HepG2 (cell line): ENCODE data around the gene SAMM50. TPM values are rescaled to one million over a fixed set of nuclear protein-coding genes. Genes with fewer than 3 reads are reported as not detected.

ENCODE experiments used
- ASH2L ChIP-seq: fragments of 300-600, 200-600 bp; sonication (generic); IDR thresholded peaks from 2 replicates; pipeline ENCODE4 v1.7.0; 2017; ENCODE audit warnings: low read depth, mild to moderate bottlenecking, moderate library complexity, mixed read lengths, low read length; ENCODE audit not compliant: insufficient read length
- ATM ChIP-seq: fragments of 450-650 bp; IDR thresholded peaks from 2 replicates; pipeline ENCODE4 v1.7.1; 2017; ENCODE audit warnings: mild to moderate bottlenecking, borderline replicate concordance
- FOXC1 ChIP-seq: sonication (generic); formaldehyde crosslinking; IDR thresholded peaks from 2 replicates; pipeline ENCODE4 v1.8.0; 2022; ENCODE audit warnings: mild to moderate bottlenecking, missing genetic modification reagents, borderline replicate concordance
- KAT2B ChIP-seq: fragments of 150-350 bp; IDR thresholded peaks from 2 replicates; pipeline ENCODE4 v1.6.1; 2014; ENCODE audit warnings: low read depth, low read length, borderline replicate concordance
- NFYB ChIP-seq: sonication (generic); formaldehyde crosslinking; IDR thresholded peaks from 2 replicates; pipeline ENCODE4 v1.4.0; 2020; ENCODE audit warnings: missing genetic modification reagents
- ONECUT2 ChIP-seq: sonication (generic); formaldehyde crosslinking; IDR thresholded peaks from 2 replicates; pipeline ENCODE4 v1.4.0; 2020; ENCODE audit warnings: missing genetic modification reagents
- POLR2A ChIP-seq, 2 experiments: IDR thresholded peaks; 2 replicates each; pipeline ENCODE4 v1.6.1; 2011; ENCODE audit warnings: low read depth in 2 of 2, low read length in 2 of 2, mild to moderate bottlenecking in 1 of 2, moderate library complexity in 1 of 2; ENCODE audit not compliant: insufficient read depth in 1 of 2
- RORA ChIP-seq: sonication (generic); formaldehyde crosslinking; IDR thresholded peaks from 2 replicates; pipeline ENCODE4 v1.5.0; 2020; ENCODE audit warnings: mild to moderate bottlenecking, missing genetic modification reagents, moderate library complexity
- SATB2 ChIP-seq: sonication (generic); formaldehyde crosslinking; IDR thresholded peaks from 2 replicates; pipeline ENCODE4 v1.5.0; 2020; ENCODE audit warnings: missing genetic modification reagents
- U2AF1 ChIP-seq: fragments of 200-400 bp; formaldehyde crosslinking; optimal IDR thresholded peaks from 2 replicates; pipeline ENCODE3; 2017; ENCODE audit warnings: mild to moderate bottlenecking, low read depth, low read length
- ZBTB21 ChIP-seq: sonication (generic); formaldehyde crosslinking; IDR thresholded peaks from 2 replicates; pipeline ENCODE4 v1.4.0; 2020; ENCODE audit warnings: missing genetic modification reagents
- ZMYM2 ChIP-seq: sonication (generic); formaldehyde crosslinking; IDR thresholded peaks from 2 replicates; pipeline ENCODE4 v1.8.0; 2022; ENCODE audit warnings: mild to moderate bottlenecking, missing genetic modification reagents
- ZNF292 ChIP-seq: sonication (generic); formaldehyde crosslinking; IDR thresholded peaks from 2 replicates; pipeline ENCODE4 v1.8.1; 2022; ENCODE audit warnings: mild to moderate bottlenecking, low read depth, missing genetic modification reagents, borderline replicate concordance
- ZNF333 ChIP-seq: sonication (generic); formaldehyde crosslinking; IDR thresholded peaks from 2 replicates; pipeline ENCODE4 v1.4.0; 2020; ENCODE audit warnings: mild to moderate bottlenecking, missing genetic modification reagents, borderline replicate concordance
- ZNF496 ChIP-seq: sonication (generic); formaldehyde crosslinking; IDR thresholded peaks from 2 replicates; pipeline ENCODE4 v1.8.1; 2023; ENCODE audit warnings: mild to moderate bottlenecking, moderate library complexity, missing genetic modification reagents; ENCODE audit not compliant: insufficient replicate concordance
- ZNF616 ChIP-seq: sonication (generic); formaldehyde crosslinking; IDR thresholded peaks from 2 replicates; pipeline ENCODE4 v1.5.0; 2020; ENCODE audit warnings: low read depth, mild to moderate bottlenecking, missing genetic modification reagents
- ZNF777 ChIP-seq: sonication (generic); formaldehyde crosslinking; IDR thresholded peaks from 2 replicates; pipeline ENCODE4 v1.4.0; 2020; ENCODE audit warnings: missing genetic modification reagents
- ZSCAN22 ChIP-seq: sonication (generic); formaldehyde crosslinking; IDR thresholded peaks from 2 replicates; pipeline ENCODE4 v1.4.0; 2020; ENCODE audit warnings: mild to moderate bottlenecking, missing genetic modification reagents
- polyA plus RNA-seq, 8 experiments: library from polyadenylated mRNA; depleted of rRNA in 3 of 8; stranded (reverse) in 7 of 8; unstranded in 1 of 8; fragments of >200 nt; fragmentation: Illumina TruSeq in 4 of 8; extraction: Trizol in 4 of 8; gene quantifications; 2 replicates each; pipeline versions ENCODE4 v1.2.1 to v1.2.3, GENCODE V29; 2011 to 2016; ENCODE audit warnings: low read depth in 4 of 8, missing spikeins in 1 of 8, mixed read lengths in 1 of 8; ENCODE audit not compliant: insufficient read depth in 1 of 8
- total RNA-seq, 5 experiments: library from RNA; depleted of rRNA; stranded (reverse); fragments of >200 nt; fragmentation: Illumina TruSeq; extraction: Trizol; gene quantifications; 2 replicates each; pipeline ENCODE4 v1.2.3, GENCODE V29; 2016; ENCODE audit warnings: low read depth in 1 of 5
- TF ChIP-seq, protein P1 (sequence below): sonication (generic); formaldehyde crosslinking; IDR thresholded peaks from 2 replicates; pipeline ENCODE4 v1.4.0; 2020; ENCODE audit warnings: missing genetic modification reagents
- TF ChIP-seq, protein P2 (sequence below): sonication (generic); formaldehyde crosslinking; IDR thresholded peaks from 2 replicates; pipeline ENCODE4 v1.8.0; 2022; ENCODE audit warnings: mild to moderate bottlenecking, missing genetic modification reagents
- TF ChIP-seq, protein P3 (sequence below): sonication (generic); formaldehyde crosslinking; IDR thresholded peaks from 2 replicates; pipeline ENCODE4 v1.4.0; 2020; ENCODE audit warnings: missing genetic modification reagents

Gene SAMM50
- total and polyA plus RNA-seq, 2 of the 13 experiments (the other 11 are each of a cell fraction or from before 2014, with no cell fraction given): 34.7 to 63.4 TPM

DNA sequence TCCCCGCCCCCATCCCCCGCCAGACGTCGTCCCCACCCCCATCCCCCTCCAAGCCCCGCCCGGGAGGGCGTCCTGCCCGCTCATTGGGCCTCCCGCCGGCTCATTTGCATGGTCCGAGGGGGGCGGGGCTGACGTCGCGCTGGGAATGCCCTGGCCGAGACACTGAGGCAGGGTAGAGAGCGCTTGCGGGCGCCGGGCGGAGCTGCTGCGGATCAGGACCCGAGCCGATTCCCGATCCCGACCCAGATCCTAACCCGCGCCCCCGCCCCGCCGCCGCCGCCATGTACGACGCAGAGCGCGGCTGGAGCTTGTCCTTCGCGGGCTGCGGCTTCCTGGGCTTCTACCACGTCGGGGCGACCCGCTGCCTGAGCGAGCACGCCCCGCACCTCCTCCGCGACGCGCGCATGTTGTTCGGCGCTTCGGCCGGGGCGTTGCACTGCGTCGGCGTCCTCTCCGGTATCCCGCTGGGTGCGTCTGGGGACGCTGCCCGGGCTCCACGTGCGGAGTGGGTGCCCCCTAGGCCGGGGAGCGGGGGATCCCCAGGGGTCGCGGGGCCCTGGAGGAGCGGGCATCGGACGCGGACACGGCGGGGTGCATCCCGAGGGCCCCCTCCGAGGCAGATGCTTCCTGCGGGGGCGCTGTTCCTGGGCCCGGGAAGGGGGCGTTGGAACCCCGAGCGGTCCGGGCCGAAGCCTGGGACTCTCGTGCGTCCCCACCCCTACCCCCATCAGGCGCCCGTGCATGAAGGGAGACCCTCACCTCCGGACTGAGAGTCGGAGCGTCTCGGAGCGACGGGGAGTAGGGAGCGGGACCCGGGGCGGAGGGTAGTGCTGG is 31.4 kb upstream of the SAMM50 start, which contains the start of gene PNPLA3 (continued):
- TF ChIP-seq, protein P1, sequence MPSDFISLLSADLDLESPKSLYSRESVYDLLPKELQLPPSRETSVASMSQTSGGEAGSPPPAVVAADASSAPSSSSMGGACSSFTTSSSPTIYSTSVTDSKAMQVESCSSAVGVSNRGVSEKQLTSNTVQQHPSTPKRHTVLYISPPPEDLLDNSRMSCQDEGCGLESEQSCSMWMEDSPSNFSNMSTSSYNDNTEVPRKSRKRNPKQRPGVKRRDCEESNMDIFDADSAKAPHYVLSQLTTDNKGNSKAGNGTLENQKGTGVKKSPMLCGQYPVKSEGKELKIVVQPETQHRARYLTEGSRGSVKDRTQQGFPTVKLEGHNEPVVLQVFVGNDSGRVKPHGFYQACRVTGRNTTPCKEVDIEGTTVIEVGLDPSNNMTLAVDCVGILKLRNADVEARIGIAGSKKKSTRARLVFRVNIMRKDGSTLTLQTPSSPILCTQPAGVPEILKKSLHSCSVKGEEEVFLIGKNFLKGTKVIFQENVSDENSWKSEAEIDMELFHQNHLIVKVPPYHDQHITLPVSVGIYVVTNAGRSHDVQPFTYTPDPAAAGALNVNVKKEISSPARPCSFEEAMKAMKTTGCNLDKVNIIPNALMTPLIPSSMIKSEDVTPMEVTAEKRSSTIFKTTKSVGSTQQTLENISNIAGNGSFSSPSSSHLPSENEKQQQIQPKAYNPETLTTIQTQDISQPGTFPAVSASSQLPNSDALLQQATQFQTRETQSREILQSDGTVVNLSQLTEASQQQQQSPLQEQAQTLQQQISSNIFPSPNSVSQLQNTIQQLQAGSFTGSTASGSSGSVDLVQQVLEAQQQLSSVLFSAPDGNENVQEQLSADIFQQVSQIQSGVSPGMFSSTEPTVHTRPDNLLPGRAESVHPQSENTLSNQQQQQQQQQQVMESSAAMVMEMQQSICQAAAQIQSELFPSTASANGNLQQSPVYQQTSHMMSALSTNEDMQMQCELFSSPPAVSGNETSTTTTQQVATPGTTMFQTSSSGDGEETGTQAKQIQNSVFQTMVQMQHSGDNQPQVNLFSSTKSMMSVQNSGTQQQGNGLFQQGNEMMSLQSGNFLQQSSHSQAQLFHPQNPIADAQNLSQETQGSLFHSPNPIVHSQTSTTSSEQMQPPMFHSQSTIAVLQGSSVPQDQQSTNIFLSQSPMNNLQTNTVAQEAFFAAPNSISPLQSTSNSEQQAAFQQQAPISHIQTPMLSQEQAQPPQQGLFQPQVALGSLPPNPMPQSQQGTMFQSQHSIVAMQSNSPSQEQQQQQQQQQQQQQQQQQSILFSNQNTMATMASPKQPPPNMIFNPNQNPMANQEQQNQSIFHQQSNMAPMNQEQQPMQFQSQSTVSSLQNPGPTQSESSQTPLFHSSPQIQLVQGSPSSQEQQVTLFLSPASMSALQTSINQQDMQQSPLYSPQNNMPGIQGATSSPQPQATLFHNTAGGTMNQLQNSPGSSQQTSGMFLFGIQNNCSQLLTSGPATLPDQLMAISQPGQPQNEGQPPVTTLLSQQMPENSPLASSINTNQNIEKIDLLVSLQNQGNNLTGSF: 0 out of 2 replicates have a peak, but pooled peaks have one; percentile 28
- TF ChIP-seq ZNF496 (CRISPR knock-in tag): no peak
- TF ChIP-seq SATB2 (CRISPR knock-in tag): peak; percentile 65; the same call in 1 of the 2 replicates
- TF ChIP-seq FOXC1: peak; percentile 94
- peak; percentile 88 to 99 for TF ChIP-seq POLR2A (IDR thresholded peaks at IDR 0.05; ENCODE audit: insufficient read depth in 1 of 2, low read depth in 2 of 2, low read length in 2 of 2)
- TF ChIP-seq U2AF1: no peak
- TF ChIP-seq NFYB (CRISPR knock-in tag): no peak
- TF ChIP-seq ZNF777 (CRISPR knock-in tag): peak; percentile 87
- TF ChIP-seq ZNF333 (CRISPR knock-in tag): no peak
- no peak for TF ChIP-seq ZBTB21 (CRISPR knock-in tag)
- peak; percentile 56 for TF ChIP-seq ASH2L
- no peak for TF ChIP-seq KAT2B
- TF ChIP-seq, protein P2, sequence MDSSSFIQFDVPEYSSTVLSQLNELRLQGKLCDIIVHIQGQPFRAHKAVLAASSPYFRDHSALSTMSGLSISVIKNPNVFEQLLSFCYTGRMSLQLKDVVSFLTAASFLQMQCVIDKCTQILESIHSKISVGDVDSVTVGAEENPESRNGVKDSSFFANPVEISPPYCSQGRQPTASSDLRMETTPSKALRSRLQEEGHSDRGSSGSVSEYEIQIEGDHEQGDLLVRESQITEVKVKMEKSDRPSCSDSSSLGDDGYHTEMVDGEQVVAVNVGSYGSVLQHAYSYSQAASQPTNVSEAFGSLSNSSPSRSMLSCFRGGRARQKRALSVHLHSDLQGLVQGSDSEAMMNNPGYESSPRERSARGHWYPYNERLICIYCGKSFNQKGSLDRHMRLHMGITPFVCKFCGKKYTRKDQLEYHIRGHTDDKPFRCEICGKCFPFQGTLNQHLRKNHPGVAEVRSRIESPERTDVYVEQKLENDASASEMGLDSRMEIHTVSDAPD (CRISPR knock-in tag): no peak
- no peak for TF ChIP-seq ATM
- TF ChIP-seq ZNF292 (CRISPR knock-in tag): no peak
- no peak for TF ChIP-seq ONECUT2
- no peak for TF ChIP-seq ZMYM2
- TF ChIP-seq ZNF616: 0 out of 2 replicates have a peak, but pooled peaks have one; percentile 70
- TF ChIP-seq, protein P3, sequence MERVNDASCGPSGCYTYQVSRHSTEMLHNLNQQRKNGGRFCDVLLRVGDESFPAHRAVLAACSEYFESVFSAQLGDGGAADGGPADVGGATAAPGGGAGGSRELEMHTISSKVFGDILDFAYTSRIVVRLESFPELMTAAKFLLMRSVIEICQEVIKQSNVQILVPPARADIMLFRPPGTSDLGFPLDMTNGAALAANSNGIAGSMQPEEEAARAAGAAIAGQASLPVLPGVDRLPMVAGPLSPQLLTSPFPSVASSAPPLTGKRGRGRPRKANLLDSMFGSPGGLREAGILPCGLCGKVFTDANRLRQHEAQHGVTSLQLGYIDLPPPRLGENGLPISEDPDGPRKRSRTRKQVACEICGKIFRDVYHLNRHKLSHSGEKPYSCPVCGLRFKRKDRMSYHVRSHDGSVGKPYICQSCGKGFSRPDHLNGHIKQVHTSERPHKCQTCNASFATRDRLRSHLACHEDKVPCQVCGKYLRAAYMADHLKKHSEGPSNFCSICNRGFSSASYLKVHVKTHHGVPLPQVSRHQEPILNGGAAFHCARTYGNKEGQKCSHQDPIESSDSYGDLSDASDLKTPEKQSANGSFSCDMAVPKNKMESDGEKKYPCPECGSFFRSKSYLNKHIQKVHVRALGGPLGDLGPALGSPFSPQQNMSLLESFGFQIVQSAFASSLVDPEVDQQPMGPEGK (CRISPR knock-in tag): peak; percentile 81
- no peak for TF ChIP-seq ZSCAN22 (CRISPR knock-in tag)
- no peak for TF ChIP-seq RORA
